HG02938 (cell line): ENCODE data around the gene TMPRSS9.
"Not testable (repeated sequence)": the region's sequence is repeated elsewhere in the genome, so short reads cannot be mapped to it uniquely, and the experiment has no call there.

Experiments used
- ATAC-seq: cut with Tn5 transposase; IDR thresholded peaks from one replicate; pipeline ENCODE4 v1.9.1; 2021; ENCODE audit warnings: mild to moderate bottlenecking, moderate library complexity; ENCODE audit not compliant: unreplicated experiment

Gene TMPRSS9

GRCh38 chr19:2341244-2341751, 18.8 kb upstream of the TMPRSS9 start:
- no peak for ATAC-seq

GRCh38 chr19:2341982-2342381, 18.1 kb upstream of the TMPRSS9 start:
- no peak for ATAC-seq

GRCh38 chr19:2342656-2343288, 17.3 kb upstream of the TMPRSS9 start:
- no peak for ATAC-seq

GRCh38 chr19:2343289-2343982, 16.6 kb upstream of the TMPRSS9 start:
- no peak for ATAC-seq

GRCh38 chr19:2344381-2344870, 15.6 kb upstream of the TMPRSS9 start:
- ATAC-seq, result no peak

GRCh38 chr19:2345076-2345475, 15.0 kb upstream of the TMPRSS9 start:
- no peak for ATAC-seq

GRCh38 chr19:2345794-2346663, 14.0 kb upstream of the TMPRSS9 start:
- no peak for ATAC-seq

GRCh38 chr19:2349818-2350217, 10.2 kb upstream of the TMPRSS9 start:
- not testable (repeated sequence) for ATAC-seq

- no peak for ATAC-seq
Measured at GRCh38 chr19:2350656-2351055, 9.4 kb upstream of the TMPRSS9 start.

- no peak for ATAC-seq
Measured at GRCh38 chr19:2351591-2351990, 8.5 kb upstream of the TMPRSS9 start.

- no peak for ATAC-seq
Measured at GRCh38 chr19:2352121-2352520, 7.9 kb upstream of the TMPRSS9 start.

- no peak for ATAC-seq
Measured at GRCh38 chr19:2353159-2353886, 6.7 kb upstream of the TMPRSS9 start.

GRCh38 chr19:2353887-2354592, 6.0 kb upstream of the TMPRSS9 start:
- no peak for ATAC-seq

GRCh38 chr19:2354670-2355069, 5.4 kb upstream of the TMPRSS9 start:
- ATAC-seq, result no peak

GRCh38 chr19:2355168-2356035, 4.7 kb upstream of the TMPRSS9 start:
- no peak for ATAC-seq

GRCh38 chr19:2356036-2356646, 3.9 kb upstream of the TMPRSS9 start:
- ATAC-seq, result no peak

- no peak for ATAC-seq
Measured at GRCh38 chr19:2357279-2358206, 2.5 kb upstream of the TMPRSS9 start.
